UCSD-AML1 (cell line): ENCODE results near the gene ELF3.
"Not testable (repeated sequence)": the region's sequence is repeated elsewhere in the genome, so short reads cannot be mapped to it uniquely, and the experiment has no call there.

Experiments used
- DNase-seq: peaks from one replicate; lab custom pipeline; 2025; ENCODE audit not compliant: unreplicated experiment; lab: John Stamatoyannopoulos, UW

Gene ELF3

GRCh38 chr1:202010180-202011015 is at the start of gene ELF3:
TSS of gene ELF3 (plus strand) at chr1:202010587. CDS start at chr1:202011137, 550 bp downstream.
- no peak for DNase-seq

DNA sequence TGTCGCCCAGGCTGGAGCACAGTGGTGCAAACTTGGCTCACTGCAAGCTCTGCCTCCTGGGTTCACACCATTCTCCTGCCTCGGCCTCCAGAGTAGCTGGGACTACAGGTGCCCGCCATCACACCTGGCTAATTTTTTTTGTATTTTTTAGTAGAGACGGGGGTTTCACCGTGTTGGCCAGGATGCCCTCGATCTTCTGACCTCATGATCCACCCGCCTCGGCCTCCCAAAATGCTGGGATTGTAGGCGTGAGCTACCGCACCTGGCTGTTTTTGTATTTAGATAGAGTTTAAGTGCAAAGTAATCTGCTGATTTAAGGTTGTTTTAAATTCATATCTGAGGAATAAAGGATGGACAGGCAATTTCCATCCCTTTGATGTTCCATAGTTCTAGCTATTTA is 48.0 kb upstream of the ELF3 start:
- not testable (repeated sequence) for DNase-seq

DNA sequence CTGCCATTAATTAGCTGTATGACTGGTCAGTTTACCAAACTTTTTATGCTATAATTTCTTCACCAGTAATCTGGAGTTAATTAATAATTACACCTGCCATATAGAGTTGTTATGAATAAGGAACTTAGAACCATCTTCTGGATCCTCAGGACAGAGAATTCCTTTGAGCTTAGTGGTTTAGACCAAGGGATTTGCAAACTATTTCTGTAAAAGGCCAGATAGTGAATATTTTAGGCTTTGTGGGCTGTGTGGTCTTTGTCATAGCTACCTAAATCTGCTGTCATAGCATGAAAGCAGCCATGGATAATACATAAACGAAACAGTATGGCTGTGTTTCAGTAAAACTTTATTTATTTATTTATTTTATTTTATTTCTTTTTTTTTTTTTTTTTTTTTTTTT is 46.1 kb upstream of the ELF3 start:
- DNase-seq, result no peak

DNA sequence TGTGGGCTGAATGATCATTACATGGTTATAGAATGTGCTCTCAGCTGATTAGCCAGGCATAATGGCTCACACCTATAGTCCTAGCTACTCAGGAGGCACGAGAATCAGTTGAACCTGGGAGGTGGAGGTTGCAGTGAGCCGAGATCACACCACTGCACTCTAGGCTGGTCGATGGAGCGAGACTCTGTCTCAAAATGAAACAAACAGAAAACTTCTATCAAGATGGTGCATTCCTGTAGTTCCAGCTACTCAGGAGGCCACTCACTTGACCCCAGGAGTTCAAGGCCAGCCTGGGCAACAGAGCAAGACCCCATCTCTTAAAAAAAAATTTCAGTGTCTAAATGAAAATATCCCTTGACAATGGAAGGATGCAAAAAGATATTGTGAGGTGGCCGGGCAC is 44.2 kb upstream of the ELF3 start:
- no peak for DNase-seq

- no peak for DNase-seq
Measured at GRCh38 chr1:201968202-201968925, 42.0 kb upstream of the ELF3 start.

DNA sequence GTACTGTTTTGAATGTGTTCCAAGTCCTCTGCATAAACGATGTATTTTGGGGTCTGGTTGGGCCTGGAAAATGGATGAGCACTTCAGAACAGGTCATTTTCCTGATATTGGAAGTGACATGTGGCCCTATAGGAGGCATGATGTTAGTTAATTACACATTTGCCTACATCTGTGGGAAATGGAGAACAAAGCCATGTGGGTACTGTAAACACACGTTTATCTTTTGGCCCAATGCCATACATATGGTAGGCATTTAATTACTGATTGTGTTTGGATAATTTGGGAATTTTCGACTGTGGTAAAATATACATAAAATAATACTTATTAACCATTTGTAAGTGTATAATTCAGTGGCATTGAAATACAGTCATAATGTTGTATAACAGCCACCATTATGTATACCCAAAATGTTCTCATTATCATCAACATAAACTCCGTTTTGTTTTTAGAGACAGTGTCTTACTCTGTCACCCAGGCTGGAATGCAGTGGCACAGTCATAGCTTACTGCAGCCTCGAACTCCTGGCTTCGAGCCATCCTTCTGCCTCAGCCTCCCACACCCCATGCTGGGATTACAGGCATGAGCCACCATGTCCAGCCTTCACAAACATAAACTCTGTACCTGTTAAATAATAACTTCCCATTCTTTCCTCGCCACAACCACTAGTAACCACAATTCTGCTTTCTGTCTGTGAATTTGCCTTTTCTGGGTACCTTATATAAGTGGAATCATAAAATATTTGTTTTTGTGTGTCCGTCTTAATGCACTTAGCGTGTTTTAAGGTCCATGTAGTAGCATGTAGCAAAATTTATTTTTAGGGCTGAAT is 39.8 kb upstream of the ELF3 start:
- DNase-seq, result no peak

- no peak for DNase-seq
Measured at GRCh38 chr1:201982082-201982622, 28.2 kb upstream of the ELF3 start.

DNA sequence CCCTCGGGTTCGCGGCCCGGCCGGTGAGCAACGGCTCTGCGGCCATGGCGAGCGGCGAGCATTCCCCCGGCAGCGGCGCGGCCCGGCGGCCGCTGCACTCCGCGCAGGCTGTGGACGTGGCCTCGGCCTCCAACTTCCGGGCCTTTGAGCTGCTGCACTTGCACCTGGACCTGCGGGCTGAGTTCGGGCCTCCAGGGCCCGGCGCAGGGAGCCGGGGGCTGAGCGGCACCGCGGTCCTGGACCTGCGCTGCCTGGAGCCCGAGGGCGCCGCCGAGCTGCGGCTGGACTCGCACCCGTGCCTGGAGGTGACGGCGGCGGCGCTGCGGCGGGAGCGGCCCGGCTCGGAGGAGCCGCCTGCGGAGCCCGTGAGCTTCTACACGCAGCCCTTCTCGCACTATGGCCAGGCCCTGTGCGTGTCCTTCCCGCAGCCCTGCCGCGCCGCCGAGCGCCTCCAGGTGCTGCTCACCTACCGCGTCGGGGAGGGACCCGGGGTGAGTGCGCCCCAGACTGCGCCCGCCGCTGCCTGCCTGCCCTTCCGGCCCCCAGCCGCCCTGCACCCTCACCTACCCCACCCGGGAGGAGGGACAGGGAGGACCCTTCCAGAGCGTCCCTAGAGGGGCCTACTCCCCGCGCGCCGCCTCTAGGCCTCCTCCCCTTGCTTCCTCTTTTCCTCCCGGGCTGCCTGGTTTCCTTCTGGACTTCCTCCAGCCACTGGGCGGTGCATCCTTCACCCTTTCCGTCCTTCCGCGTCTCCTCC is 27.6 kb upstream of the ELF3 start, which contains the start of gene RNPEP:
Gene RNPEP, plus strand, starts transcription at position 26 of the 757 bp plus-strand sequence. Its CDS starts 19 bp downstream, at position 45.
- peak; percentile 75 for DNase-seq

GRCh38 chr1:201983380-201983805 is 27.0 kb upstream of the ELF3 start:
- DNase-seq, result no peak

GRCh38 chr1:201984446-201984845 is 25.9 kb upstream of the ELF3 start:
- DNase-seq, result no peak

DNA sequence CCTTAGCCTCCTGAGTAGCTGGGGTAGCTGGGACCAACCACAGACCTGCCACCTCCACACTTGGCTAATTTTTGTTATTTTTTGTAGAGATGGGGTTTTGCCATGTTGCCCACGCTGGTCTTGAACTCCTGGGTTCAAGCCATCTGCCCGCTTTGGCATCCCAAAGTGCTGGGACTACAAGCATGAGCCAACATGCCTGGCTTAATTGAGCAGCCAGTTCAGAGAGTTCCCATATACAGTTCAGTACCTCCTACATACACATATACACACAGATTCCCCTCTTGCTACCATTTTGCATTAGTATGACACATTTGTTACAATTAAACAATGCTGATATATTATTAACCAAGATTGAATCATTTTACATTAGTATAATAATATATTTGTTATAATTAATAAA is 25.0 kb upstream of the ELF3 start:
- DNase-seq, result no peak

DNA sequence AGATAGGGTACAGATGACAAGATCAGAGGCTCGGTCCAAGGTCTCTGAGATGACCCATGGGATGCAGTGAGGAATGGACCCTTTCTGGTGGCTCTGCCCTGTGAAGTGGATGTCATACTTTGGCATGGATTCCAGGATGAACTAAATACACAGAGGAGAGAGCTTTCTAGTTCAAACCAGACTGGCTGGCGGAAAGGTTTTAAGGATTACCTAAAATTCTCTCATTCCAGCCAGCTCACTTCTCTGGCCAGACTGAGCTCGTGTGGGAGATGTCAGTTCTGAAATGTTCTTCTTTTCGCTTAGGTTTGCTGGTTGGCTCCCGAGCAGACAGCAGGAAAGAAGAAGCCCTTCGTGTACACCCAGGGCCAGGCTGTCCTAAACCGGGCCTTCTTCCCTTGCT is 21.8 kb upstream of the ELF3 start:
- DNase-seq, result no peak

GRCh38 chr1:201989354-201990128 is 20.8 kb upstream of the ELF3 start:
- DNase-seq, result no peak

GRCh38 chr1:201990427-201990826 is 20.0 kb upstream of the ELF3 start:
- no peak for DNase-seq

GRCh38 chr1:201999625-202000238 is 10.7 kb upstream of the ELF3 start:
- no peak for DNase-seq

DNA sequence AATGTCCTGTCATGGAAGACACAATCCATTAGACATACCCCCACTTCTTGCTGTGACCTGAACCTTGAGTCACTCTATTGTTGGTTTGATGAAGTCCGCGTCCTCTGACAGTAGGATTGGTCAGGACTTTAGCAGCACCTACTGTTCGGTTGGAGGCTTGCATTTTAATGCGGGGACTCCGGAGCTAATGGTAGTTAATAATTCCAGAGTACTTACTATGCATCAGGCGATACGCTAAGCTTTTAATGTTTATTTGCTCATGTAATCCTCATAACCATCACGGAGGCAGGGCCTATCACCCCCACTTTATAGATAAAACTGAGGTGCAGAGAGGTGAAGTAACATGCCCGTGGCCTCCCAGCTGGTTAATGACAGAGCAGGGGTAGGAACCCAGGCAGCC is 7.9 kb upstream of the ELF3 start:
- no peak for DNase-seq

GRCh38 chr1:202004711-202005110 is 5.7 kb upstream of the ELF3 start:
- no peak for DNase-seq

DNA sequence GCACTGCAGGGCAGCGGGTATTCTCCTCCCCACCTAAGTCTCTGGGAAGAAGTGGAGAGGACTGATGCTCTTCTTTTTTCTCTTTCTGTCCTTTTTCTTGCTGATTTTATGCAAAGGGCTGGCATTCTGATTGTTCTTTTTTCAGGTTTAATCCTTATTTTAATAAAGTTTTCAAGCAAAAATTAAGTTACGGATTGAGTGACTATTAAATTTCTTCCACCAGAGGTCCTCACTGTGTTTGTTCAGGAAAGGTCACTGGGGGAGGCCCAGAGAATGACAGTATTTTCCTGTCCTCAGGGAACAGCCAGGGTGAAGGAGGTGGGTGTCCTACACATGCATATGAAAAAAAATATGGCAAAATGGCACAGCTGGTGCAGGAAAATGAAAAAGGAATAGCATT is 4.4 kb upstream of the ELF3 start:
- no peak for DNase-seq

- DNase-seq, result no peak
Measured at GRCh38 chr1:202007304-202007703, 3.1 kb upstream of the ELF3 start.
